ENCODE data around the gene LAMA3.
"Not testable (repeated sequence)": the region's sequence is repeated elsewhere in the genome, so short reads cannot be mapped to it uniquely, and the experiment has no call there.

The LAMA3 gene

GRCh38 chr18:23738575-23738974 lies 49.3 kb downstream of the LAMA3 start:
- Mint-ChIP-seq H3K27ac (no peak overlapping the region), H3K27me3 (peaks cover 26 to 28% of the 10 kb centered on the region in 2 donors), H3K4me1 (peaks cover 12 to 19% of the 10 kb centered on the region in 2 donors), H3K36me3 (no peaks in the 10 kb centered on the region), H3K9me3 (no peaks in the 10 kb centered on the region), H3K4me3 (no peak overlapping the region)
- DNase-seq (no peak), ATAC-seq (replicated peaks) (no peak)

- peaks cover 28 to 34% of the 10 kb centered on the region in 2 donors for H3K27me3 Mint-ChIP-seq
- no peak overlapping the region for H3K4me3 Mint-ChIP-seq
- ATAC-seq (replicated peaks) (no peak), DNase-seq (no peak)
- no peaks in the 10 kb centered on the region for H3K36me3 Mint-ChIP-seq
- peaks cover 12 to 16% of the 10 kb centered on the region in 2 donors for H3K4me1 Mint-ChIP-seq
- H3K27ac Mint-ChIP-seq: no peak overlapping the region
- no peaks in the 10 kb centered on the region for H3K9me3 Mint-ChIP-seq
Observed at GRCh38 chr18:23740105-23740830, 51.0 kb downstream of the LAMA3 start.

GRCh38 chr18:23741967-23742366 lies 52.7 kb downstream of the LAMA3 start:
- peaks cover 11 to 12% of the 10 kb centered on the region in 2 donors for H3K4me1 Mint-ChIP-seq
- not testable (repeated sequence) for ATAC-seq (replicated peaks); H3K36me3 Mint-ChIP-seq; DNase-seq; H3K4me3 Mint-ChIP-seq; H3K27ac Mint-ChIP-seq; H3K9me3 Mint-ChIP-seq
- H3K27me3 Mint-ChIP-seq: peaks cover 28 to 34% of the 10 kb centered on the region in 2 donors

GRCh38 chr18:23743733-23744333 lies 54.6 kb downstream of the LAMA3 start:
- Mint-ChIP-seq H3K9me3 (no peaks in the 10 kb centered on the region), H3K36me3 (no peaks in the 10 kb centered on the region), H3K27me3 (peaks cover 10 to 24% of the 10 kb centered on the region in 2 donors), H3K4me3 (no peak overlapping the region), H3K4me1 (peaks cover 0 to 4% of the 10 kb centered on the region in 2 donors), H3K27ac (no peak overlapping the region)
- DNase-seq: no peak
- ATAC-seq (replicated peaks): no peak

GRCh38 chr18:23745366-23745765 lies 56.1 kb downstream of the LAMA3 start:
- DNase-seq (no peak), ATAC-seq (replicated peaks) (no peak)
- Mint-ChIP-seq H3K27ac (no peak overlapping the region), H3K27me3 (peaks cover 2 to 16% of the 10 kb centered on the region in 2 donors), H3K36me3 (no peaks in the 10 kb centered on the region), H3K4me3 (no peak overlapping the region), H3K4me1 (peaks cover 0 to 2% of the 10 kb centered on the region in 2 donors), H3K9me3 (no peaks in the 10 kb centered on the region)

- Mint-ChIP-seq H3K36me3 (no peaks in the 10 kb centered on the region), H3K4me1 (no peaks in the 10 kb centered on the region), H3K27me3 (peaks cover 5 to 14% of the 10 kb centered on the region in 2 donors), H3K9me3 (no peaks in the 10 kb centered on the region), H3K4me3 (no peak overlapping the region), H3K27ac (no peak overlapping the region)
- no peak for ATAC-seq (replicated peaks)
- no peak for DNase-seq
Observed at GRCh38 chr18:23746851-23747250, 57.6 kb downstream of the LAMA3 start.

GRCh38 chr18:23752363-23752762 lies 63.1 kb downstream of the LAMA3 start:
- H3K36me3 Mint-ChIP-seq: no peaks in the 10 kb centered on the region
- no peak overlapping the region for H3K27ac Mint-ChIP-seq
- DNase-seq: no peak

GRCh38 chr18:23752796-23753195 lies 63.5 kb downstream of the LAMA3 start:
- H3K4me1 Mint-ChIP-seq: no peaks in the 10 kb centered on the region
- H3K4me3 Mint-ChIP-seq: no peak overlapping the region
- no peaks in the 10 kb centered on the region for H3K9me3 Mint-ChIP-seq
- H3K27ac Mint-ChIP-seq: no peak overlapping the region
- no peaks in the 10 kb centered on the region for H3K36me3 Mint-ChIP-seq
- peaks cover 0 to 7% of the 10 kb centered on the region in 2 donors for H3K27me3 Mint-ChIP-seq
- DNase-seq (no peak), ATAC-seq (replicated peaks) (no peak)

More at GRCh38 chr18:23752363-23752762, 63.1 kb downstream of the LAMA3 start:
- Mint-ChIP-seq H3K27me3 (peaks cover under 1 to 7% of the 10 kb centered on the region in 2 donors), H3K4me1 (no peaks in the 10 kb centered on the region), H3K4me3 (no peak overlapping the region), H3K9me3 (no peaks in the 10 kb centered on the region)
- no peak for ATAC-seq (replicated peaks)

- no peaks in the 10 kb centered on the region for H3K36me3 Mint-ChIP-seq
- no peak overlapping the region for H3K27ac Mint-ChIP-seq
- no peaks in the 10 kb centered on the region for H3K9me3 Mint-ChIP-seq
- ATAC-seq (replicated peaks) (no peak), DNase-seq (no peak)
- H3K4me1 Mint-ChIP-seq: no peaks in the 10 kb centered on the region
- no peak overlapping the region for H3K4me3 Mint-ChIP-seq
- peaks cover 0 to 2% of the 10 kb centered on the region in 2 donors for H3K27me3 Mint-ChIP-seq
Observed at GRCh38 chr18:23756590-23757436, 67.6 kb downstream of the LAMA3 start.

GRCh38 chr18:23757437-23757733 lies 68.1 kb downstream of the LAMA3 start:
- no peak for ATAC-seq (replicated peaks)
- H3K4me1 Mint-ChIP-seq: no peaks in the 10 kb centered on the region
- H3K4me3 Mint-ChIP-seq: no peak overlapping the region
- no peaks in the 10 kb centered on the region for H3K36me3 Mint-ChIP-seq
- DNase-seq: no peak
- H3K9me3 Mint-ChIP-seq: no peaks in the 10 kb centered on the region
- H3K27ac Mint-ChIP-seq: no peak overlapping the region
- H3K27me3 Mint-ChIP-seq: no peaks in the 10 kb centered on the region

- DNase-seq: no peak
- Mint-ChIP-seq H3K36me3 (no peaks in the 10 kb centered on the region), H3K27me3 (no peaks in the 10 kb centered on the region), H3K9me3 (no peaks in the 10 kb centered on the region), H3K27ac (no peak overlapping the region), H3K4me3 (no peak overlapping the region), H3K4me1 (no peaks in the 10 kb centered on the region)
- no peak for ATAC-seq (replicated peaks)
Observed at GRCh38 chr18:23758281-23758680, 69.0 kb downstream of the LAMA3 start.

GRCh38 chr18:23761941-23762340 lies 72.7 kb downstream of the LAMA3 start:
- peaks cover 3 to 6% of the 10 kb centered on the region in 2 donors for H3K27me3 Mint-ChIP-seq
- ATAC-seq (replicated peaks): no peak

GRCh38 chr18:23763343-23763742 lies 74.1 kb downstream of the LAMA3 start:
- peaks cover 5% of the 10 kb centered on the region in 2 donors for H3K9me3 Mint-ChIP-seq
- H3K27ac Mint-ChIP-seq: no peak overlapping the region
- no peak overlapping the region for H3K4me3 Mint-ChIP-seq
- H3K36me3 Mint-ChIP-seq: no peaks in the 10 kb centered on the region
- H3K27me3 Mint-ChIP-seq: peaks cover 4 to 6% of the 10 kb centered on the region in 2 donors
- DNase-seq (no peak), ATAC-seq (replicated peaks) (no peak)
- no peaks in the 10 kb centered on the region for H3K4me1 Mint-ChIP-seq

More at GRCh38 chr18:23761941-23762340, 72.7 kb downstream of the LAMA3 start:
- Mint-ChIP-seq H3K36me3 (no peaks in the 10 kb centered on the region), H3K27ac (no peak overlapping the region), H3K4me3 (no peak overlapping the region), H3K4me1 (no peaks in the 10 kb centered on the region), H3K9me3 (peaks cover 0 to 1% of the 10 kb centered on the region in 2 donors)
- DNase-seq: no peak

GRCh38 chr18:23765931-23766330 lies 76.7 kb downstream of the LAMA3 start:
- H3K27ac Mint-ChIP-seq: no peak overlapping the region

More at GRCh38 chr18:23765931-23766330, 76.7 kb downstream of the LAMA3 start:
- Mint-ChIP-seq H3K4me3 (no peak overlapping the region), H3K36me3 (no peaks in the 10 kb centered on the region), H3K4me1 (no peaks in the 10 kb centered on the region), H3K9me3 (peaks cover 9 to 10% of the 10 kb centered on the region in 2 donors), H3K27me3 (peaks cover 4 to 6% of the 10 kb centered on the region in 2 donors)
- no peak for ATAC-seq (replicated peaks)
- DNase-seq: no peak

All from stimulated activated naive B cell treated with anti-CD40 and anti-IgM and Interleukin-4, amounts not matched to agents 10 μg/mL and 1 μg/mL and 100 μg/mL, for 72 hours (primary cell).